Measurements from ENCODE around the gene FAM181B.
"Not testable (repeated sequence)": the region's sequence is repeated elsewhere in the genome, so short reads cannot be mapped to it uniquely, and the experiment has no call there.

FAM181B gene

DNA sequence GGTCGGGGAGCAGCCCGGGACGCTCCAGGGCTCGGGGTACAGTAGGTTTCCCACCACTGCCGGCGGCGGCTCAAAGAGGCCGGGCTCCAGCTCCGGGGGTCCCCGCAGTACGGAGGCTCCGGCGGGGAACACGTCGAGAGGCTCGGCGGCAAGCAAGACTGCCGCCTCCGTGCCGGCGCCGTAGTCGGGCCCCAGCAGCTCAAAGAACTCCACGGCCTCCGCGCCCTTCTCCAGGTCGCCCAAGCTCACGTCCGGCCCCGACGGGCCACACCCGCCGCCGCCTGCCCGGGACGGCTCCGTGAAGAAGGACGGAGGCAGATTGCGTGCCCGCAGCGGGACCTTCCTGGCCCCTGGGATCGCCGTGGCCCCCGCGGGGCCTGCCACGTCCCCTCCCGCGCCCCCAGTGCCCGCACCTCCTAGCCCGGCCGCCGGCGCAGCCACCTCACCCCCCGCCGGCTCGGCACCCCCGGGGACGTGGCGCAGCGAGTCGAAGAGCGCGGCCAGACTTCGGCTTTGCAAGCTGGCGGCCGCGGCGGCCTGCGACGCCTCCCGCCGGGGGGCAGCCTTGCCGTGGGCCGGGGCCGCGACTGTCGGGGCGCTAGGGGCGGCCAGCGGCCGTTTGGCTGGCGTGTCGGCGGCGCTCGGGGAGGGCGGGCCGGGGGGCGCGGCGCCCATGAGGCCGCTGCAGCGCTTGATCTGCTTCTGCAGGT is 775 bp downstream of the FAM181B start:
- DNase-seq (ENCODE audit: low read depth in 2 of 2, low spot score in 1 of 2) = no peak

DNA sequence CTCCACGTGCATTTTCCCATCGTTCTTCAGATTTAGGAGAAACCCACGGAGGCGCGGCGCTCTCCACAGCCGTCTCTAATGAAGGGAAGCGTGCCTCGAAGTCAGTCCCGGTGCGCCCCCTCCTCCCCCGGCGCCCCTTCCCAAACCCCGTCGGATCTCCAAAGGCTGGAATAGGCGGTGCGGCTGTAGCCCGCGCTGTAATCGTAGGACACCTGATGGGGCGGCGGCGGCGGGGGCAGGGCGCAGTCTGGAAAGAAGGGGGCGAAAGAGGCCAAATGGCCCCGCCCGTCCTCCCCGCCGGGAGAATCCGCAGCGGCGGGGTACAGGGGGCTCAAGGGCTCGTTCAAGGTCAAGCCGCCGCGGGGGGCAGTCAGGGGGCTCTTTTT is 1.3 kb downstream of the FAM181B start:
- DNase-seq (ENCODE audit: low read depth in 2 of 2, low spot score in 1 of 2) = no peak

DNA sequence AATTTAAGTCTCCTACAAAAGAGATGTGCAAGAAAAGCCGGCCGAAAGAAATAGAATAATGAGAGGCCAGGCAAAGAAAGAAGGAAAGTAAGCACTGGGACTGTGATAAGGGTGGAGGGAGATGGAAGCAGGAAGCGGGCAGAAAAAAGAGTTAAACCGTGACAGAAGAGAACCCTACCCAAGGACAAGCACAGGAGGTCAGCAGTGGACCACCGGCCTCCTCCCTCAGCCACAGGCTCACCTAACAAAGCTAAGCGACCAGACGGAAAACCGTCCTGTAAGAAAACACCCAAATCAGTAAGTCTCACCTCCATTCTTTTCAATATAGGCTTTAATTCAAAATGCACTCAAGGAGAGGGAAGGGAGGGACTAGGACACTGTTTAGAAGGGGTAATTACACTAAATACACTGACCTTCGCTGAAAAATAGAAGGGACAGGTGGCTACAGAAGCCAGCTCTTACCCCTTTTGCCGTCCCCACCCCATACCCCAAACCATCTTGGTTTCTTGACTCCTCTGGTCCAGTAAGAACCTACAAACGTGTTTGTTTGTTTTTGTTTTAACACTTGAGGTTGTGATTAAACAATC is 1.9 kb downstream of the FAM181B start:
- no peak for DNase-seq (ENCODE audit: low read depth in 2 of 2, low spot score in 1 of 2)

DNA sequence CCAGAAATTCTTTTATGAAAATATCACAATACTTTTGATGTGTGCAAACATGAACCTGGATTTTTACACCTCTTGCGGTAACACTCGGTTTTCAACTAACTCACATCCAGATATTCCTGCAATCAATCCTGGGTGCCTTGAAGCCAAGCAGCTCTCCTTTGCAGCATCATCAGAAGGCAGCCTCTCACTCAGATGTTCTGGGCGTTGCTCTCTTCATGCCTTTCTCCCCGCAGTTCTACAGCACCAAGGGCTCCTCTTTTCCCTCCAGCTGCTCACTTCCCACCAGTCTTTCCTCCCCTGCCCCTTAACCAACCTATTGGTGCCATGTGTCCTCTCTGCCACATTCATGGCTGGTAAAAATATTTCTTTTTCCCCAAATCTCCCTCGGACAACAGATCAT is 2.9 kb downstream of the FAM181B start:
- no peak for DNase-seq (ENCODE audit: low read depth in 2 of 2, low spot score in 1 of 2)

DNA sequence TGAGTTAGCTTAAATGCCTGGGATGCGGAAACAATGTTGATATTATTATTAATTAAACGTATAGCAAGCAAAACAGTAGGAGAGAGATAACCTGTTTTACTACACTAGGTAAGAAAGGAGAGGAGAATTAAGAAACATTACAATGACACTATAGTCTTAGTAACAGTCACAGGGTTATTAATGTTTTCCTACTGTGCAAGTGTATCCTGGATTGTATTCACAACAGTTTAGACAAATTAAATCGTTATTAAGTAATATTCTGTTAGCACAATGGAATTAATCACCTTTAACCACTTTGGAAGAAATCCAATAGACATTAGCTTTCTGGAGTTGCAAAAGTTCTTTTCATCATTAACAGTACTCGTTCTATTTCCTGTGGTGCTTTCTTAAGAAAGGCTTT is 3.4 kb downstream of the FAM181B start:
- DNase-seq (ENCODE audit: low read depth in 2 of 2, low spot score in 1 of 2) = no peak

DNA sequence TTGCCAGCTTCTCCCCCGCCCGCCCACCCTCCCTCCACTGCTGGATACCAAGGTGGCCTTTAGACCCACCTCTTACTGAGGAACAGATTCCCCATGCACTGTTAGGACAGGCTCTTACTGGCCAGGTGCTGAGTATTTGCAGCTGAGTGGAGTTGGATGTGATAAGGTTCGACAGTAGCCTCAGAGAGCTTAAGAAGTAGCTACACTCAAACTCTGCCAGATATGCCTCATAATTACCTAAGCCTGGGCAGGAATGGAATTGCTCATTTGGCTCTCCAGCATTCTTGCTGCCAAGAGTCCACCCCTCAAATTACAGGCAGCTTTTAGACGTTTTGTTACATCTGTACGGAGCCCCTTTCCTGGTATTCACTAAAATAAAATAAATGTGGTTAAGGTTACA is 9.6 kb downstream of the FAM181B start:
- no peak for DNase-seq (ENCODE audit: low read depth in 2 of 2, low spot score in 1 of 2)

DNA sequence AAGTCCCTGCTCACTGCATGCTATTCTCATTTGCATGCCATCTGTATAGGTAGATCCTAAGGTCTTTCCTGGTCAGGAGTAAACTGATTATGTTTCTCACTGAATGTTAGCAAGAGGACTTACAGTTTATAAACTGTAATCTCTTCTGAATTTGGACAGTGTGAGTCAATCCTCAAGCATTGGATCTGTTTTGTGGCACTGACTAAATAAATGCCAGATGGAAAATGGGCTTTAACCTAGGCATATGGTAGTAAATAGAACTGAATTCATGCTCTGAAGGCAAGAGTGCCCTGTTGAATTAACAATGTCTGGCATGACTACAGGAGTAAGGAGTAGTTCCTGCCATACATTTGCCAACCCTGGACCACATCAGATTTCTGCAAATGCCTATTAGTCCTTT is 11.4 kb downstream of the FAM181B start:
- DNase-seq (ENCODE audit: low read depth in 2 of 2, low spot score in 1 of 2) = no peak

DNA sequence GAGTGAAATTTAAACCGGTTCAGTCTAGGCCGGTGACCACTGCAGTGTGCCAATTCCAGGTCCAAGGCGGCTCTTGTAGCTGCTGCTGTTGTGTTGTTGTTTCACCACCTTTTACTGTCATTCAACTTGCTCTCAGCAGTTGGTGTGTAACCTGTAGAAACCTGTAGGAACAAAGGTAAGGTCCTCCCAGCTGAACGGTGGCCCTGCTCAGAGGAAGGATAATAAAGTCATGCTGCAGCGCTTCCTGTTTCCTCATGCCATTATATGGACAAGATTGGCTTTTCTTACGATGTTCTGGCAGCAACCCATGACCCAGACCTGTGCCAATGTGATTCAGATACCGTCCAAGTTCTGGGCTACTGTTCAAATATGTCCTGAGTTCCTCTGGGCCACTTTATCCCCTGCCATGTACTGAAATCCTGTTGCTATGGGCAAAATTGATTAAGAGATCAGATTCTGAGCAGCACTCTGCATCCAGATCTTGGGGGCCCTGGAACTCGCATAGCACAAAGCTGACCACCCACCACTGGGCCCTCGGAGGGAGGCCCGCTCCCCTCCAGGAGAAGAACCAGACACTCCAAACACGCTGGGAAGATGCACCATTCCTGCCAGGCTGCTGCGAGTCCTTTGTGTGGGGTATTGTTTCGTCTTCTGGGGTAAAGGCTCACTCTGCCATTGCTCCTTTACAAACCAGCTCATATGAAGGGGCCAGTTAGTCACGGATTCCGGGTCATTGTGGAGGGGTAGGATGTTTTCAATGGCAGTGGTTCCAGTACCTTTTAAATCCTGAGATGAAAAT is 13.2 kb downstream of the FAM181B start:
- no peak for DNase-seq (ENCODE audit: low read depth in 2 of 2, low spot score in 1 of 2)

DNA sequence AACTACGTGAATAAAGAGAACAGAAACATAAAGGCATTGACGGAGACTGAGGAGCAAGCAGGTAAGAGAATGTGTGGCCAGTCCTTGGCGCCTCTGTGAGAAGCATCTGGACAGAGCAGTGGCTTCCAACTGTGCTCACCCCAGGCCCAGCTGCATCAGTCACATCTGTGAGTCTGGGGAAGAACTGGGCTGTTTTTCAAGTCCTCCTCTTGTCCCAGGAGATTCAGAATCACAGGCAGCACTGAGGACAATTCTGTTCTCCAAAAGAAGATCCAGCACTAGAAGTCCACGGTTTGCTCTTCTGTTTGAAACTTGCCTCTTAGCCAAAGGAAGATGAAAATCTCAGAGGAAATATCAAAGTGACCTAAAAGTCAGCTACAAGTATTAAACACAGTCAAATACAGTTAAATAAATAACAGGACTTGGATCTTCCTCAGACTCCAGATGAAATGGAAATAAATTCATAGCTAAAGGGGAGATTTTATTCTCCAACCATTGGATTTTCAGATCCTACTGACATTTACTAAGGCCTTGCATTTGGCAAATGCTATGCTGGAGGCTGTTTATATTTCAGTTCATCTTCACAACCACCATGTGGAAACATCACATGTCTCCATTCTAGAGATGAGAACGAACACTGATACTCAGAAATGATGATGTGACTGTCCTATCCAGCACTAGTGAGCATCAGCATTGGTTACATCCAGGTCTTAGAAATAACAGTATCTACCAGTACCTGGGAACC is 14.1 kb downstream of the FAM181B start:
- no peak for DNase-seq (ENCODE audit: low read depth in 2 of 2, low spot score in 1 of 2)

DNA sequence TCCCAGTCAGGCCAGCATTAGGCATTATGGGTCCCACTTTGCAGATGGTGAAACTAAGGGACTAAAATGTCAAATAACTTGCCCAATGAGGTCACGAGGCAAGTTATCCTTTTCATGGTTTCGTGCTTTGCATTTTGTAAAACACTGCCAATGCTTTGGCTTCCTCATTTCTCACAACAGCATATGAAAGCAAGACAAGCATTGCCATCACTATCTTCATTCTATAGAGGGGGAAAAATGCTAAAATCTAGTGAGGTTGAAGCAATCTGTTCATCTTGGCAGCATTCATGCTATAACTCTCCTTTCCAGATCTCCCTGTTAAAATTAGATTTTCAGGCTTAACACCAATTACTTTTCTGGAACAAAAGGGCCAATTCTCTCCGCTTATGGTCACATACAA is 14.8 kb downstream of the FAM181B start:
- no peak for DNase-seq (ENCODE audit: low read depth in 2 of 2, low spot score in 1 of 2)

DNA sequence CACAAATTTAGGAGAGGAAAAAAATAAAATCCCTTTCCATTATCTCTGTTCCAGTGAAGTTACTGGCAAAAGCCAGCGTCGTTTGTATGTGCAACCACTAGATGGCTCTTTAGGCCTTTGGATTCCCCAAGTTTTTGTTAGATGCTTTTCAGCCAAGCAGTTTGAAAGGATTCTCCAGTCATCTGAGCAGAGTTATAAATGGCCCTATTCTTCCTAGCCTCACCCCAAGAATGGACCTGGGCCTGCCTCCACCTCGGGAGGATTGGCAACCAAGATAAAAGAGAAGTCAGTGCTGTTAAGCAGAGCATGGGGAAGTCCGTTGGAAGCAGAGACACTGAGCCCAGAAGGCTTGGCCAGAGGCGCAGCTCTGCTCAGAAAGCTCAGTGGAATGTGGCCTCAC is 15.4 kb downstream of the FAM181B start:
- no peak for DNase-seq (ENCODE audit: low read depth in 2 of 2, low spot score in 1 of 2)

DNA sequence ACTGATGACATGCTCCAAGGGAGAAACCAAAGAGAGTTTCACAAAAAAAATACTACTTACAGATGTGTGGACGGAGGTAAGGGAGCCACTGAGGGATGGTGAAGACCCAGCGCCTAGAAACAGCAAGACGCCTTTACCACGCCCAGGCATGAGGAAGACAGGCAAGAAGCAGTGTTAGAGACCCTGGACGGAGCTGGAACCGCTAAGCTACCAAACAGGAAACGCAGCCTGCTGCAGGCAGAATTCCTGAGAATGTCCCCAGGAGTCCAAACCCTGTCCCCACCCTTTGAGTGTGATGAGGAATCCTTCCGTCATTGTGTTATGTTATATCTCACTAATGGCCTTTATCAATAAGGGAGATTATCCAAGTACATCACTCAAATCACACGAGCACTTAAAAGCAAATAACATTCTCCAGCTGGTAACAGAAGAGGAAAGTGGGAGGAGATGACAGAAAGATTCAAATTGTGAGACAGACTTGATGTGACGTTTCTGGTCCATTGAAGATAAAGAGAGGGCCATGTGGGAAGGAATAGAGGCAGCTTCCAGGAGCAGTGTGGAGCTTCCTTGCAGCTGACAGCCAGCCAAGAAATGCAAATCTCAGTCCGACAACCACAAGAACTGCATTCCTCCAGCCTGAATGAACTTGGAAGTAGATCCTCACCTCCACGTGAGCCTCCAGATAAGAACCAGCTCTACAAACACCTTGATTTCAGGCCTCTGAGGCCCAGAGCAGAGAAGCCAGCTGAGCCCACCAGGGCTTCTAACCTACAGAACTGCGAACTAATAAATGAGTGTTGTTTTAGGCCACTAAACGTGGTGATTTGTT is 19.1 kb downstream of the FAM181B start:
- no peak for DNase-seq (ENCODE audit: low read depth in 2 of 2, low spot score in 1 of 2)

DNA sequence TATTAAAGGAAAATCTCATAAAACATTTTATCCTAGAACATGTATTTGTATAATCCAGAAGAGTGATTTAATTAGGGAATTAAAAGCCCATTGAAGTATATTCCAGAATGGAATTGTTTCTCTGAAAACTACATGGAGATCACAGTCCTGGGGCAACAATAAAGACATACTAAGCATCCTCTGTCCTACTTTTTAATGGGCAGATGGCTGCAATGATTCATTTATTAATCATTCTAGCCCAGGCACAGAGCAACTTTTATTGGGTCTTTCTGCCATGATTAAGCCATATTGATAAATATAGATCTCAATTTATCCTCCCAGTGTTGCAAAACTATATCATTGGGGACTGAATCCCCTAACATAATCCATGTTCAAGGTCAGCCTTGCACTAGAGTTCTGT is 22.0 kb downstream of the FAM181B start:
- no peak for DNase-seq (ENCODE audit: low read depth in 2 of 2, low spot score in 1 of 2)

DNA sequence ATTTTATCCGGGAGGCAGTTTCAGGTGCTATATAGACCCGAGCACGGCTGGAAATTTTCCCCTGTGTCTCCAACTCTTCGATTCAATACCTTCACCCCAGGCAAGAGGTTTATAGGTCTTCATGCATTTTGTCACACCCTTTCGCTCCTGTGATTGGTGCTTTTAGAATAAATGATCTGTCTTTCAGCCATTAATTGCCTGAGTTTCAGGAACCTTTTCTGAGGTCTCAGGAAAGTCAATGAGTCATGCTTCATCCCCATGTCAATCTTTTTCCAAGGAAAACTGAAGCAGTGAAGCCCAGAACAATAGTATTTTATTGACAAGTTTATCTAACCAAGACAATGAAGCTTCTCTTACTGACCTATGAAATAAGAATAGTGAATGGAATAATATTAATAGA is 29.9 kb downstream of the FAM181B start:
- no peak for DNase-seq (ENCODE audit: low read depth in 2 of 2, low spot score in 1 of 2)

DNA sequence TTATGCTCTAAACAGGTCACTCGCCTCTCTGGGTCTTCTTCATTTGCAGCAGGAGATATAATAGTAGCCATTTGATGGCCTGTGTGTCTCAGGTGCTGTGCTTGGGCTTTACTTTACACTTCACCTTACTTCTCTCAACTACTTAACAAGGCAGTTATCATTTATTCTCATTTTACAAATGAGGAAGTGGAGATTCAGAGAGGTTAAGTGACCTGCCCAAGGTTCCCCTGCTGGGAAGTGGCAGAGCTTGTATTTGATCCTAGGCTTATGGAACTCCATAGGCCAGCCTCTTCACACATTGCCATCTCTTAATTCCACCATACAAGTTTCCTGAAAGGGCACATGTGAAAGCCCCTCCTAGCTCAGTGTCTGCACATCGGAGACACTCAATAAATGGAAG is 30.4 kb downstream of the FAM181B start:
- no peak for DNase-seq (ENCODE audit: low read depth in 2 of 2, low spot score in 1 of 2)

DNA sequence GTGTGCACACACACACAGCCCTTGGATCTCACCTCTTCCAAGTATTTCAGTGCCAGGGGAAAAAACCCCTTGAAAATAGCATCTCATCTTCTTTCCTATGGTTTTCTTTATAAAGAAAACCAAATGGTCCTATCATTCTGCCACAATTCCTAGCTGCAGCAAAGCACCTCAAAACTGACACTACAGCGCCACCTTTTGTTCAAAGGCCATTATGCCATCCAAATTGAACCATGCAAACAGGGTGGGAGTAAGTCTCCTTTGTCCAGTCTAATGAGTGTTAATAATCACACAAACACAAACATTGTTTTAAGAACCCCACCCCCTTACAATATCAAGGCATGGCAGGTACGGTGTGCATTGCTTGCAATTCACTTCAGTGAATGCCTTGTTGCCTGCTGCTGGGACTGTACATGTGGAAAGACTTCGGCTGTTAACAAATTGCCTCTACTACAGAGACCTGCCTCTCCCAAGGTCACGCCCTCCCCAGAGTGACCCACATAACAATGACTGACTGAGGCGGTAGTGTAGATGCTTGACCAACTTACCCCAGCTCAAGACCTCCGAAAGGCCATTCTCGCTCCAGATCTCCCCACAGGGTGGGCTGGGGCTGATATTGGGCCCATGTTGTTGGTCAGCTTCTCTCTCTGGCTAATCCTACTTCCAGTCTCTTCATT is 31.7 kb downstream of the FAM181B start:
- DNase-seq (ENCODE audit: low read depth in 2 of 2, low spot score in 1 of 2) = no peak

DNA sequence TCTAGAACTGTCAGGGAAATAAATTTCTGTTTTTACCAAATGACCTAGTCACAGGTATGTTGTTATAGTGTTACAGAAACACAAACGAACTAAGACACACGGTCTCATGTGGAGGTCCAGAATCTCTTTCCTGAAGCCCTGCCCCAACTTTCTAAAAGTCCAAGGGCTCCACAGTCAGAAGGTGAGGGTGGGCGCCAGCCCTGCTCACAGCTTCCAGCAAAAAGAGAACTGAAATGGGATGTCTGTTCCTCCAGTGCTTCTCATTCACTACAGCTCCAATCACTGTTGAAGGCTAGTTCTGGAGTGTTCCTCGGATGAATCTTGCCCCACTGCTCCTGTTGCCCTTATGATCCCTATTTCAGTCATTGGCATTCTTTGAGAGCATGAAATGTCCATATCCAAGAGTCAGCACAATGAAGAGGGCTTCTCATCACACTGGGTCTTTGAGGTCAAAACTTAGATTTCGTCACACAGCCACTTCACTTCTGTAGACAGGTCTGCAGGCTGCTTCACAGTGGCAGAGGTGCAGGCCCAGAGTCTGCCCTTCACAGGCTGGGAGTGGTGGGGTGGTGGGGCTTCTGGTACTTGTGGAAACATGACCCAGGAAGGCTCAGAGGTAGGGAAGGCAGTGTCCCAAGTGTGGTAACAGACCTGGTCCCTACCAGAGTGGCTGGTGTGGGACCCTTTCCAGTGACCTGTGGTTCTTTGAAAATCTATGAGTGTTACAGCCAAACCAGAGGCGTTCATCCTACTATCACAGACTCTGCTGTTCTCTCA is 34.9 kb downstream of the FAM181B start:
- DNase-seq (ENCODE audit: low read depth in 2 of 2, low spot score in 1 of 2) = no peak

DNA sequence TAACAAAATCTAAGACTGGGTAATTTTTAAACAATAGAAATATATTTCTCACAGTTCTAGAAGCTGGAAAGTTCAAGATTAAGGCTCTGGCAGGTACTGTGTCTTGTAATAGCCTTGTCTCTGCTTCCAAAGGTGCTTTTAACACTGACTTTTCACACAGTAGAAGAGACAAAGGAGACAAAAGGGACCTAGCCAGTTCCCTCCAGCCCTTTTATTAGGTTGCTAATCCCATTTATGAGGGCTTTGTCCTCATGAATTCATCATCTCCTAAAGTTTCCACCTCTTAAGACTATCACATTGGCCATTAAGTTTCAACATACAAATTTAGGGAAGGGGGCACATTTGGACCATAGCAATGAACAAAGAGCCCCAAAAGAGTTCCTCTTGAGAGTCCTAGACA is 40.7 kb downstream of the FAM181B start:
- no peak for DNase-seq (ENCODE audit: low read depth in 2 of 2, low spot score in 1 of 2)

DNA sequence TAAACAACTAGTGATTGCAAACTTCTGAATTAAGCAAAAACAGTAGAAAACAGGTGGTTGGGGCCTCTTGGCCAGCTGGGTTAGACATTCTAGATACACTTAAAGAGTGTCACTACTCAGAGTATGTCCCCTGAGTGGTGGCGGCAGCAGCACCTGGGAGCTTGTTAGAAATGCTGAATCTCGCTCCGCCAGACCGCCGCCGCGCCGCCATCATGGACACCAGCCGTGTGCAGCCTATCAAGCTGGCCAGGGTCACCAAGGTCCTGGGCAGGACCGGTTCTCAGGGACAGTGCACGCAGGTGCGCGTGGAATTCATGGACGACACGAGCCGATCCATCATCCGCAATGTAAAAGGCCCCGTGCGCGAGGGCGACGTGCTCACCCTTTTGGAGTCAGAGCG is 44.3 kb downstream of the FAM181B start:
- DNase-seq (ENCODE audit: low read depth in 2 of 2, low spot score in 1 of 2) = not testable (repeated sequence)

DNA sequence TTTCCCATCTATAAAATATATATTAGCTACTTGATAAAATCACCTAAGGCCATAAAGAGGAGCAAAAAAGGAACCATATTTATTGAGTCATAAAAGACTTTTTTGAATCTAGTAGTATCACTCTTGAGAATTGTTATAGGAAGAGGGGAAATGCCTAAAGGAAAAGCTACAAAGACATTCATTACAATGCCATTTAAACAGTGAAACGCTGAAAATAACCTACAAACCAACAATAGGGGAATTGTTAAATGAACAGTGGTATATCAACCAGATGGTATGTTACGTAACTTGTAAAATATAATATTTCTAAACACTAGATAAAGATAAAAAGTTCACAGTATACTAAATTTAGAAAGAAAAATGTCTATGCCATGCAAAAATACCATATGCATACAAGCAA is 47.5 kb downstream of the FAM181B start:
- no peak for DNase-seq (ENCODE audit: low read depth in 2 of 2, low spot score in 1 of 2)
